ENCODE measurements around the gene EFR3B. TPM values are rescaled to one million over a fixed set of nuclear protein-coding genes. Genes with fewer than 3 reads are reported as not detected.

The EFR3B gene
- polyA plus RNA-seq, 1 of the 3 experiments (the other 2 are of a cell fraction) = 1.5 TPM

DNA sequence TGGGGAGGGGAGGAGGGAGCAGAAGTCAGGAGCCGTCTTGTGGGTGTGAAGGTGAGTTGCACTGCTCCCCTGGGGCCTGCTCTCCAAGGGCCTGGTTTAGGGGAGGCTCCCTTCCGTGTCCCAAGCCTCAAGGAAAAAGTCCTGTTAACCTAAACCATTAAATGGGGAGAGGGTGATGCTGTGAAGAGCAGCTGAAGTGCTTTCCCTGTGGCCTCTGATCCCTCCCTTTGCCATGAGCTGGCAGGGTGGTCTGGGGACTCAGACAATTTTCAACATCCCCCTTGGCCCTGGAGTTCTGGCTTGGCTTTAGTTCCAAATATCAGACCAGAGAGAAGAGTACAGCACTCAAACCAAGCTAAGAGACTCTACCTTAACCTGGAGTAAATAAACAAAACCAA is 127.2 kb downstream of the EFR3B start:
- Histone ChIP-seq H3K9me2 (no peaks in the 10 kb centered on the region), H4K20me1 (ENCODE audit: insufficient read depth) (no peaks in the 10 kb centered on the region), H3K4me1 (ENCODE audit: control insufficient read depth in 1 of 2, insufficient read depth in 2 of 2, low read depth in 1 of 2, low read length in 1 of 2) (peaks cover 0 to 8% of the 10 kb centered on the region in 2 experiments; a peak in 1 of 4 replicates), H3F3A (replicated peaks; ENCODE audit: insufficient read depth) (no peaks in the 10 kb centered on the region), H3K4me2 (no peak overlapping the region), H3K36me3 (replicated peaks in 1 of 2; ENCODE audit: control insufficient read depth in 1 of 2, insufficient read depth in 2 of 2, low read length in 1 of 2) (no peaks in the 10 kb centered on the region), H3K9me3 (no peaks in the 10 kb centered on the region), H3K79me2 (ENCODE audit: insufficient read depth) (no peaks in the 10 kb centered on the region), H3K27ac (ENCODE audit: low read depth in 2 of 2, low read length in 1 of 2) (no peak overlapping the region), H3K4me3 (ENCODE audit: low read depth in 2 of 2, low read length in 1 of 2) (no peak overlapping the region), H2AFZ (ENCODE audit: low read depth) (no peak overlapping the region), H3K27me3 (ENCODE audit: insufficient read depth) (peaks cover 37% of the 10 kb centered on the region), H3K9ac (no peak overlapping the region)
- POLR2A ChIA-PET = no interaction called here
- 86% methylated on average over 2 of the region's 2 CpGs for WGBS (ENCODE audit: low lambda C conversion rate)
- CTCF ChIA-PET = interaction anchor here (0.8 to 8.5 kb wide), 9 partner anchors 9 to 194 kb away, joined by 3 to 121 read pairs (median 3); no protein-coding TSS in a partner anchor
- TF ChIP-seq GABPA (IDR thresholded peaks at IDR 0.05; ENCODE audit: low read depth) (no peak), MEF2A (IDR thresholded peaks at IDR 0.05; ENCODE audit: borderline replicate concordance, low read depth) (no peak), YY1 (IDR thresholded peaks at IDR 0.05; ENCODE audit: low read depth) (no peak), EP300 (IDR thresholded peaks at IDR 0.05; ENCODE audit: borderline replicate concordance in 1 of 2, low read depth in 1 of 2, low read length in 1 of 2) (no peak), EZH2phosphoT487 (IDR thresholded peaks at IDR 0.05; ENCODE audit: borderline replicate concordance, low read depth) (no peak), NFIC (IDR thresholded peaks at IDR 0.05; ENCODE audit: borderline replicate concordance) (no peak), FOXJ3 (CRISPR knock-in tag; IDR thresholded peaks at IDR 0.05) (no peak), RAD21 (IDR thresholded peaks at IDR 0.05; ENCODE audit: low read length) (no peak), SIN3A (IDR thresholded peaks at IDR 0.05; ENCODE audit: borderline replicate concordance, low read depth, low read length) (no peak), CHD2 (IDR thresholded peaks at IDR 0.05; ENCODE audit: low read length, partially characterized antibody) (no peak), FOSL2 (IDR thresholded peaks at IDR 0.05; ENCODE audit: borderline replicate concordance, low read depth) (no peak), GATA2 (CRISPR knock-in tag; IDR thresholded peaks at IDR 0.05) (no peak), MAX (IDR thresholded peaks at IDR 0.05; ENCODE audit: low read depth) (no peak), TCF12 (IDR thresholded peaks at IDR 0.05) (no peak)
- TF ChIP-seq, protein P1, sequence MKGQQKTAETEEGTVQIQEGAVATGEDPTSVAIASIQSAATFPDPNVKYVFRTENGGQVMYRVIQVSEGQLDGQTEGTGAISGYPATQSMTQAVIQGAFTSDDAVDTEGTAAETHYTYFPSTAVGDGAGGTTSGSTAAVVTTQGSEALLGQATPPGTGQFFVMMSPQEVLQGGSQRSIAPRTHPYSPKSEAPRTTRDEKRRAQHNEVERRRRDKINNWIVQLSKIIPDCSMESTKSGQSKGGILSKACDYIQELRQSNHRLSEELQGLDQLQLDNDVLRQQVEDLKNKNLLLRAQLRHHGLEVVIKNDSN (IDR thresholded peaks at IDR 0.05; ENCODE audit: borderline replicate concordance, low read depth) = no peak
- peak; percentile 41 for DNase-seq

- Histone ChIP-seq H2AFZ (ENCODE audit: low read depth) (no peak overlapping the region), H3K4me3 (ENCODE audit: low read depth in 2 of 2, low read length in 1 of 2) (no peak overlapping the region)
- 79% methylated on average over 7 of the region's 7 CpGs for WGBS (ENCODE audit: low lambda C conversion rate)
Observed at GRCh38 chr2:25170888-25171287, 129.0 kb downstream of the EFR3B start.

More at GRCh38 chr2:25170888-25171287, 129.0 kb downstream of the EFR3B start:
- Histone ChIP-seq H3K79me2 (ENCODE audit: insufficient read depth) (no peaks in the 10 kb centered on the region), H3K27me3 (ENCODE audit: insufficient read depth) (peaks cover 43% of the 10 kb centered on the region), H3K4me1 (ENCODE audit: control insufficient read depth in 1 of 2, insufficient read depth in 2 of 2, low read depth in 1 of 2, low read length in 1 of 2) (peaks cover 0 to 8% of the 10 kb centered on the region in 2 experiments; a peak in 1 of 4 replicates), H3K9me2 (no peaks in the 10 kb centered on the region), H3K9me3 (no peaks in the 10 kb centered on the region), H4K20me1 (ENCODE audit: insufficient read depth) (no peaks in the 10 kb centered on the region), H3K36me3 (replicated peaks in 1 of 2; ENCODE audit: control insufficient read depth in 1 of 2, insufficient read depth in 2 of 2, low read length in 1 of 2) (no peaks in the 10 kb centered on the region), H3K4me2 (no peak overlapping the region), H3F3A (replicated peaks; ENCODE audit: insufficient read depth) (no peaks in the 10 kb centered on the region), H3K27ac (ENCODE audit: low read depth in 2 of 2, low read length in 1 of 2) (no peak overlapping the region), H3K9ac (no peak overlapping the region)
- POLR2A ChIA-PET = no interaction called here
- CTCF ChIA-PET = interaction anchor here (1.3 to 1.9 kb wide), 3 partner anchors 21 to 195 kb away, joined by 3 to 9 read pairs (median 7); no protein-coding TSS in a partner anchor
- peak; percentile 16 for DNase-seq
- TF ChIP-seq CTCF (IDR thresholded peaks at IDR 0.05) = no peak
- TF ChIP-seq YY1 (IDR thresholded peaks at IDR 0.05; ENCODE audit: low read depth) = no peak
- no peak for TF ChIP-seq NFIC (IDR thresholded peaks at IDR 0.05; ENCODE audit: borderline replicate concordance)
- TF ChIP-seq TCF12 (IDR thresholded peaks at IDR 0.05) = no peak
- TF ChIP-seq FOXJ3 (CRISPR knock-in tag; IDR thresholded peaks at IDR 0.05) = no peak
- TF ChIP-seq POLR2AphosphoS5 (IDR thresholded peaks at IDR 0.05; ENCODE audit: low read depth, low read length) = no peak
- no peak for TF ChIP-seq EZH2phosphoT487 (IDR thresholded peaks at IDR 0.05; ENCODE audit: borderline replicate concordance, low read depth)
- TF ChIP-seq GABPA (IDR thresholded peaks at IDR 0.05; ENCODE audit: low read depth) = no peak
- no peak for TF ChIP-seq GATA2 (CRISPR knock-in tag; IDR thresholded peaks at IDR 0.05)
- TF ChIP-seq ELF1 (IDR thresholded peaks at IDR 0.05) = no peak
- TF ChIP-seq EP300 (IDR thresholded peaks at IDR 0.05; ENCODE audit: borderline replicate concordance in 1 of 2, low read depth in 1 of 2, low read length in 1 of 2) = no peak
- TF ChIP-seq SMC3 (IDR thresholded peaks at IDR 0.05; ENCODE audit: low read depth, low read length) = no peak
- no peak for TF ChIP-seq CHD2 (IDR thresholded peaks at IDR 0.05; ENCODE audit: low read length, partially characterized antibody)
- no peak for TF ChIP-seq MAX (IDR thresholded peaks at IDR 0.05; ENCODE audit: low read depth)
- TF ChIP-seq RAD21 (IDR thresholded peaks at IDR 0.05; ENCODE audit: low read length) = no peak
- TF ChIP-seq NRF1 (IDR thresholded peaks at IDR 0.05; ENCODE audit: low read depth, low read length) = no peak
- no peak for TF ChIP-seq TEAD4 (IDR thresholded peaks at IDR 0.05; ENCODE audit: borderline replicate concordance, insufficient read depth)
- TF ChIP-seq RCOR1 (IDR thresholded peaks at IDR 0.05; ENCODE audit: low read length) = no peak

Measured in SK-N-SH (cell line).